Measurements from ENCODE around the gene COL17A1.

- no peak for TF ChIP-seq CTCF (IDR thresholded peaks at IDR 0.05)
- TF ChIP-seq POLR2AphosphoS5 (IDR thresholded peaks at IDR 0.05; ENCODE audit: low read depth, low read length), result no peak
- no peak for TF ChIP-seq SIN3A (IDR thresholded peaks at IDR 0.05; ENCODE audit: borderline replicate concordance, insufficient read depth, low read depth, low read length)
Observed at GRCh38 chr10:104020020-104020419, 65.7 kb downstream of the COL17A1 start.

All from Panc1 (cell line).